ENCODE results near the gene CCNG2.

Gene CCNG2

GRCh38 chr4:77193511-77194102 lies 36.6 kb downstream of the CCNG2 start:
- TF ChIP-seq CTCF (IDR thresholded peaks at IDR 0.05; ENCODE audit: insufficient read depth, low read depth, low read length, missing control alignments): no peak
- H3K4me3 ChIP-seq (ENCODE audit: low read depth, low read length): peak overlapping the region; percentile 33
- DNase-seq (ENCODE audit: low read depth): peak; percentile 89

DNA sequence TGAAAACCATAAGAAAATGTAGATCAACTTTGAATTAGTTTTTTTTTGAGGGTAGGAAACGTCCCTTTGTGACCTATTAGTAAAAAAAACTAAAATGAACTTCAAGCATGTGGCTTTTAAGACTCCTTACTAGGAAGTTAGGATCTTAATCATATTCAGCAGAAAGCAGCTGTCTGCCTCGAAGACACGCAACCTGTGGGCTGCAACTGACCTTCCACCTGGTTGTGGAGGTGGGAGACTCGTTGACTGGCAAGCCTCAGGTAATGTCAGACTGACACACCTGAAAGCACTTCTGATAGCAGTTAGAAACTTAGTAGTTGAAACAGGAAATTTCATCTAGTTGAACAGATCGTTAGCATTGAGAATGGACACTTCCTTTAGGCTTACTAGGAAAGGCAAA lies 37.4 kb downstream of the CCNG2 start:
- no peak for TF ChIP-seq CTCF (IDR thresholded peaks at IDR 0.05; ENCODE audit: insufficient read depth, low read depth, low read length, missing control alignments)
- DNase-seq (ENCODE audit: low read depth): peak; percentile 9

GRCh38 chr4:77194989-77195388 lies 38.0 kb downstream of the CCNG2 start:
- DNase-seq (ENCODE audit: low read depth): no peak
- H3K4me3 ChIP-seq (ENCODE audit: low read depth, low read length): no peak overlapping the region
- TF ChIP-seq CTCF (IDR thresholded peaks at IDR 0.05; ENCODE audit: insufficient read depth, low read depth, low read length, missing control alignments): no peak

More for the DNA sequence above, 37.4 kb downstream of the CCNG2 start:
- H3K4me3 ChIP-seq (ENCODE audit: low read depth, low read length): no peak overlapping the region; the same call in 1 of the 2 replicates

- no peak for TF ChIP-seq CTCF (IDR thresholded peaks at IDR 0.05; ENCODE audit: insufficient read depth, low read depth, low read length, missing control alignments)
- H3K4me3 ChIP-seq (ENCODE audit: low read depth, low read length): no peak overlapping the region
Observed at GRCh38 chr4:77196866-77197265, 39.9 kb downstream of the CCNG2 start.

GRCh38 chr4:77197361-77197760 lies 40.4 kb downstream of the CCNG2 start:
- no peak for DNase-seq (ENCODE audit: low read depth)
- no peak for TF ChIP-seq CTCF (IDR thresholded peaks at IDR 0.05; ENCODE audit: insufficient read depth, low read depth, low read length, missing control alignments)
- H3K4me3 ChIP-seq (ENCODE audit: low read depth, low read length): no peak overlapping the region

More at GRCh38 chr4:77196866-77197265, 39.9 kb downstream of the CCNG2 start:
- DNase-seq (ENCODE audit: low read depth): peak; percentile 48

GRCh38 chr4:77197831-77198230 lies 40.8 kb downstream of the CCNG2 start:
- DNase-seq (ENCODE audit: low read depth): no peak

More at GRCh38 chr4:77197831-77198230, 40.8 kb downstream of the CCNG2 start:
- no peak for TF ChIP-seq CTCF (IDR thresholded peaks at IDR 0.05; ENCODE audit: insufficient read depth, low read depth, low read length, missing control alignments)
- H3K4me3 ChIP-seq (ENCODE audit: low read depth, low read length): no peak overlapping the region

Data from GM12865 (cell line).